Medulla oblongata (tissue), 1 donor: Measurements from ENCODE around the gene KCMF1.

Source experiments
- DNase-seq: peaks from one replicate; pipeline ENCODE4 v3.0.0-alpha.2; 2015; ENCODE audit errors: extremely low spot score

The KCMF1 gene

DNA sequence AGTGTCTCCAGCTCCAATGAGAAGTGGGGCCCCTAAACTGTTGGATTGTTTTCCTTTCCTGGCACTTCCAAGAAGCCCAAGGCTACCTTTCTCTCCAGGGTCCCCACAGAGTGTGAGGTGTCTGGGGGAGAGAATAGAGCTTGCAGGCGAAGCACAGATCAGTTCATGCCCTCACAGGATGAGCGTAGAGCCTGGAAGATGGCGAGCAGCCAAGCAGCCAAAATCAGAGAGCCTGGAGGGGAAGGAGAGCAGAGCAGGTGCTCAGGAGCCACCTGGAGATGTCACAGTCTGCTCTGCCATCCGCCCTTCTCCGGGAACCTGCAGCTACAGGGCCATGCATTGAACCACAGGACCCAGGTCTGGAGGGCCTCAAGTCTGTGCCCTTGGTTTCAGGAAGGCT is 107.6 kb downstream of the KCMF1 start:
- DNase-seq, result no peak

DNA sequence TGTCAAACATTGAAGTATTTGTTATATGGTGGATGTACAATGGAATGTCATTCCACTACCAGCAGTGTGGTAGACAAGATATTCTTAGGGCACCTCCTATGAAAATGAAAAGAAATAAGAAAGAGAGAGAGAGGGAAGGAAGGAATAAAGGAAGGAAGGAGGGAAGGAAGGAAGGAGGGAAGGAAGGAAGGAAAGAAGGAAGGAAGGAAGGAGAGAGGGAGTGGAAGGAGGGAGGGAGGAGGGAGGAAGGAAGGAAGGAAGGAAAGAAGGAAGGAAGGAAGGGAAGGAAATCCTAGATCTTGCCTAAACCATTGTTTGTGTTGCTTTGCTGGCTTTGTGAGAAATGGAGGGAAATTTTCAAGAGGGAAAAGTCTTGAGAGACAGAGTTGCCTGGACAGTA is 112.1 kb downstream of the KCMF1 start:
- no peak for DNase-seq

DNA sequence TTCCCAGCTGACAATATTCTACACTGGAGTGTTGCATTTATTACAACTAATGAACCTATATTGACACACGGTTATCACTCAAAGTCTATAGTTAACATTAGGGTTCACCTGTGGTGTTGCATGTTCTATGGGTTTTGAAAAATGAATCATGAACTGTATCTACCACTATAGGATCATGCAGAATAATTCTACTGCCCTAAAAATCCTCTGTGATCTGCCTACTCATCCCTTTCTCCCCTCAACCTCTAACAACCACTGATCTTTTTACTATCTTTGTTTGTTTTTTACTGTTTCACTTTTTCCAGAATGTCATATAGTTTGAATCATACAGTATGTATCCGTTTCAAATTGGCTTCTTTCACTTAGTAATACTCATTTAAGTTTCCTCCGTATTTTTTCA is 114.6 kb downstream of the KCMF1 start:
- DNase-seq, result no peak

DNA sequence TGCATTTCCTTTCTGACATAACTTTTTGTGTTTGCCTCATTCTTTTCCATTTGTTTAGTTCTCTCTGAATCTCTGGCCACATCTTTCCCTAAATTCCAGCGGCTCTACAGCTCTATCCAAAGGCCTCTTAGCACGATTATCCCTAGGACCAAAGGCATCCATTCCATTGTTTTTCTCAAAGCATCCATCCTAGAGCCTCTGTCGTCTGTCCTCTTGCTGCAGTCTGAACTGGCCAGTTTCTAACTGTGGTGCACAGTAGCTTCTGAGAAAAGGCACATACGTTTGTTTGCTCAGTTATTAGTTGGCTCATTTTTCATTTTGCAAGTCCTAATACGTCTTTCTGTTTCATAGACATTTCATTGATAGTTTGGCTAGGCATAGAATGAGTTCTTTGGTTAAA is 116.6 kb downstream of the KCMF1 start:
- no peak for DNase-seq

DNA sequence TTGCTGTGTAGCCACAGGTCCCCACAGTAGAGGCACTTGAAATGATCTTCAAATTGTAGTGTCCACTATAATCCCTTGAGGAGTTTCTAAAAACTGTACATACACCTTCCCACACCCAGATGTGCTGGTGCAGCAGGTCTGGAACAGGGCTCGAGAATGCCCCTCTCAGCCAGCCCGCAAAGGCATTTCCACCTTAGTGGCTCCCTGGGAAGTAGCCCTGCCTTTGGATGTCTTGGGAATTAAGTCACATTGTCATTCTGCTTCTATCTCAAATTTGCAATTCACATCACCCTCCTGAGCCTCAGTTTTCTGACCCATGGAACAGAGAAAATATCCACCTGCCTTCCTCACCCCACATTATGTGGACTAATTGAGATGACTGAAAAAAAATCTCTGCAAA is 118.0 kb downstream of the KCMF1 start:
- DNase-seq, result no peak

DNA sequence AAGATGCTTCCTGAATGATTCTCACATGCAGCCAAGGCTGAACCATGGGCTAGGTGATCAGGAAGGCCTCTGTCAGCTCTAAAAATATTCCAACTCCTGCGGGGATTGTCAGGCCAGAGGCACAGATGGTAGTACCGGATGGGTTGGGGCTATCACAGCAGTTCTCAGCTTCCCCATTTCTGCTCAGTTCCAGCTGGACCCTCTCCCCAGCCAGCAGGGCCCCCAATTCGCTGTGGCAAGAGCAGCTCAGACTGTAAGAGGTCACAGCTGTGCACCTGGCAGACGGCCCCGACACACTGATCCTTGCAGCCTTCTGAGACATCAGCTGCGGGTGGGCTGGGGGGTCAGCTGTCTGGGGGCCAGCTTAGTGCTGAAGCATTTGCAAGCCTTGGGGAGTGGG is 118.6 kb downstream of the KCMF1 start:
- no peak for DNase-seq

DNA sequence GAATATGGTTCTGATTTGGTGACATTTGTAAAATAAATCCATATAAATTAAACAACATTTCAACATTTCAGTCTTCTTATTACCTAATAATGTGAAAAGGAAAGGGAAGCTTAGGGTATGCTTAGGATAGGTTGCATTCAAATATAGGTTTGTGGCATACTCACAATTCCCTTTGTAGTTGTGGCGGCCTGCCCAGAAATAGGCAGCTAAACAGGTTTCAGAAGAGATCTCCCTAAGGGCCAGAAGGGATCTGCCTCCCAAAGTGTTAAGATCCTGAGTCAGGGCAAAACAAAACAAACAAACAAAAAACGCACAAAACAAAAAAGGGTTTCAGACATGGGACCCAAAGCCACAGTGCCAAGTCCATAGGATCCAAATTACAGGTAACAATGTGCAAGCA is 120.9 kb downstream of the KCMF1 start:
- no peak for DNase-seq

DNA sequence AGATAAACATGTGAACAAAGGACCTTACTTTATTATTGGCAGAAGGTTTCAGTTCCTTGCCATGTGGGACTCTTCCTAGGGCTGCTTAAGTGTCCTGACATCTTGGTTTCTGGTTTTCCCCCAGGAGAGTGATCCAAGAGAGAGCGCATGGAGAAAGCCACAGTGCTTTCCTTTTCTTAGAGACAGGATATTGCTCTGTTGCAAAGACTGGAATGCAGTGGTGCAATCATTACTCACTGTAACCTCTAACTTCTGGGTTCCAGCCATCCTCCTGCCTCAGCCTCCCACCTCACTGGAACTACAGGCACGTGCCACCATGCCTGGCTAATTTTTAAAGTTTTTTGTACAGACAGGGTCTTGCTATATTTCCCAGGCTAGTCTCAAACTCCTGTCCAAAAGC is 124.1 kb downstream of the KCMF1 start:
- DNase-seq, result no peak

DNA sequence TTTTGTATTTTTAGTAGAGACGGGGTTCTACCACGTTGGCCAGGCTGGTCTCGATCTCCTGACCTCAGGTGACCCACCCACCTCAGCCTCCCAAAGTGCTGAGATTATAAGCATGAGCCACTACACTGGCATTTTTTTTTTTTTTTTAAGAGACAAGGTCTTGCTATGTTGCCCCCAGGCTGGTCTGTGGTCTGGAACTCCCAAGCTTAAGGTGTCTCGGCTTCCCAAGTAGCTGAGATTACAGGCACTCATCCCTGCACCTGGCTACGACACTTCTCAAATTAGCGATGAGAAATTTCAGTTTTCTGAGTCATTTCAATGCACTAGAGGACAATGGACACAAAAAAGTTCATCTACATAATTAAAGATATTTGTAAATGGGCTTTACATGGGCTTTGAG is 125.7 kb downstream of the KCMF1 start:
- no peak for DNase-seq

DNA sequence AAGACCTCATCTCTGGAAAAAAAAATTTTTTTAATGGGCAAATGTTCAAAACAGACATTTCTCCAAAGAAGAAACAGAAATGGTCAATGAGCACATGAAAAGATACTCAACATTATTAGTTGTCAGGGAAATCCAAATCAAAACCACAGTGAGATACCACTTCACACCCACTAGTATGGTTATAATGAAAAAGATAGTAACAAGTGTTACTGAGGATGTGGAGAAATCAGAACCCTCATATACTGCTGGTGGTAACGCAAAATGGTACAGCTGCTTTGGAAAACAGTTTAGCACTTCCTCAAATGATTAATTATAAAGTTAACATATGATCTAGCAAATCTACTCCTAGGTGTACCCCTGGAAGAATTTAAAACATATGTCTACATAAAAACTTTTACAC is 133.3 kb downstream of the KCMF1 start:
- DNase-seq, result no peak

DNA sequence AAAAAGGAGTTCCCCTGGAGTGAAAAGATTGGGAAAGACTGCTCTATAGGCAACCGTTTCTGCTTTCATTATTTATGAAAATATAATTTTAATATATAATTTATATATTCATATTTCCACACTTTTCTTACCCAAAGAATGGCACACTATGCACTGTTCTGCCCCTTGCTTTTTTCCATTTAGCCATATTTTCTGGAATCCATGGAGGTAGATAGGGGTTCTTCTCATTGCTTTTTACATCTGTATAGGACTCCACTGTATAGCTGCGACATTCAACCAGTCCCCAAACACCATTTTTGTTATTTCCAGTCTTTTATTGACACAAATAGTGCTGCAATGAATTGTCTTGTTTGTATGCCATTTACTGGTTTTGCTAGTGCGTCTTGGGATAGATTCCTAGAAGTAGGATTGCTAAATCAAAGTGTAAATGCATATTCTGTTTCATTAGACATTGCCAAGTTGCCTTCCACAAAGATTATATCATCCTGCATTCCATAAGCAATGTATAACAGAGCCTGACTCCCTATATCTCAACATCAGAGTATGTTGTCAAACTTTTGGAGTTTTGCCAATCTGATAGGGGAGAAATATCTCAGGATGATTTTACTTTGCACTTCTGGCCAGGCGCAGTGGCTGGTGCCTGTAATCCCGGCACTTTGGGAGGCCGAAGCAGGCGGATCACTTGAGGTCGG is 135.7 kb downstream of the KCMF1 start:
- DNase-seq, result no peak
